Measurements from ENCODE around the gene CSNK2A1.

GRCh38 chr20:564192-564591 lies 20.6 kb upstream of the CSNK2A1 start:
- no peak for TF ChIP-seq CTCF (IDR thresholded peaks at IDR 0.05; ENCODE audit: extremely low read depth in 1 of 2, insufficient read depth in 1 of 2, low read depth in 1 of 2, low read length in 2 of 2)
- TF ChIP-seq EZH2 (IDR thresholded peaks at IDR 0.05; ENCODE audit: borderline replicate concordance, low read depth, low read length, severe bottlenecking), result no peak
- no peak for TF ChIP-seq POLR2AphosphoS5 (IDR thresholded peaks at IDR 0.05; ENCODE audit: insufficient read depth, low read depth, low read length)
- no peak for TF ChIP-seq JUN (IDR thresholded peaks at IDR 0.05; ENCODE audit: borderline replicate concordance, insufficient read depth, insufficient read length, low read depth)
- no peak for TF ChIP-seq POLR2A (IDR thresholded peaks at IDR 0.05; ENCODE audit: low read depth, low read length)
- TF ChIP-seq MAX (IDR thresholded peaks at IDR 0.05; ENCODE audit: insufficient read depth, insufficient read length), result no peak
- no peak for TF ChIP-seq MYC (IDR thresholded peaks at IDR 0.05; ENCODE audit: low read depth, low read length)
- TF ChIP-seq GATA2 (IDR thresholded peaks at IDR 0.05; ENCODE audit: insufficient read depth, insufficient read length, low read depth, low read length), result no peak

All from endothelial cell of umbilical vein (primary cell).